ENCODE results near the gene NRM. TPM values are rescaled to one million over a fixed set of nuclear protein-coding genes. Genes with fewer than 3 reads are reported as not detected.

Gene NRM
- total RNA-seq, 4 donors from 2014 or later, result 2.3 to 9.0 (median 6.8) TPM

GRCh38 chr6:30655743-30656094 is 35.1 kb downstream of the NRM start:
- no peak for DNase-seq (ENCODE audit: low spot score in 2 of 2)
- Histone ChIP-seq H3K36me3 (peaks cover 100% of the 10 kb centered on the region), H3K4me3 (no peak overlapping the region), H3K4me1 (no peaks in the 10 kb centered on the region), H3K9me3 (no peaks in the 10 kb centered on the region), H3K27me3 (no peaks in the 10 kb centered on the region), H3K27ac (no peak overlapping the region)
- WGBS, result 97% methylated on average over 3 of the region's 3 CpGs
- TF ChIP-seq POLR2AphosphoS5 (IDR thresholded peaks at IDR 0.05) (no peak), POLR2A (IDR thresholded peaks at IDR 0.05) (no peak), EP300 (IDR thresholded peaks at IDR 0.05) (no peak), CTCF (IDR thresholded peaks at IDR 0.05) (no peak)

GRCh38 chr6:30654798-30655742 is 35.7 kb downstream of the NRM start:
- WGBS, result 91% methylated on average over 19 of the region's 19 CpGs
- Histone ChIP-seq H3K27ac (no peak overlapping the region), H3K9me3 (no peaks in the 10 kb centered on the region), H3K36me3 (peaks cover 98% of the 10 kb centered on the region), H3K4me1 (no peaks in the 10 kb centered on the region), H3K27me3 (no peaks in the 10 kb centered on the region), H3K4me3 (no peak overlapping the region)
- no peak for TF ChIP-seq CTCF (IDR thresholded peaks at IDR 0.05)
- no peak for TF ChIP-seq POLR2AphosphoS5 (IDR thresholded peaks at IDR 0.05)
- no peak for TF ChIP-seq POLR2A (IDR thresholded peaks at IDR 0.05)
- TF ChIP-seq EP300 (IDR thresholded peaks at IDR 0.05), result no peak
- DNase-seq (ENCODE audit: low spot score in 2 of 2), result no peak

GRCh38 chr6:30651143-30651542 is 39.6 kb downstream of the NRM start:
- no peak for DNase-seq (ENCODE audit: low spot score in 2 of 2)
- H3K36me3 ChIP-seq, result peaks cover 63% of the 10 kb centered on the region

GRCh38 chr6:30647242-30648116 is 43.3 kb downstream of the NRM start:
- peak overlapping the region; percentile 94 for H3K27ac ChIP-seq
- DNase-seq (ENCODE audit: low spot score in 2 of 2), result peak; percentile 81 to 86
- no peaks in the 10 kb centered on the region for H3K27me3 ChIP-seq
- H3K4me1 ChIP-seq, result peaks cover 22% of the 10 kb centered on the region
- H3K9me3 ChIP-seq, result no peaks in the 10 kb centered on the region
- H3K4me3 ChIP-seq, result peak overlapping the region; percentile 96
- peaks cover 44% of the 10 kb centered on the region for H3K36me3 ChIP-seq
- 0% methylated on average over 16 of the region's 78 CpGs for WGBS
- TF ChIP-seq POLR2AphosphoS5 (IDR thresholded peaks at IDR 0.05) (peak in 1 of 3 donors; percentile 16), POLR2A (IDR thresholded peaks at IDR 0.05) (peak in 1 of 2 donors; percentile 40), CTCF (IDR thresholded peaks at IDR 0.05) (no peak), EP300 (IDR thresholded peaks at IDR 0.05) (no peak)

More at GRCh38 chr6:30651143-30651542, 39.6 kb downstream of the NRM start:
- Histone ChIP-seq H3K4me3 (no peak overlapping the region), H3K27ac (no peak overlapping the region), H3K9me3 (no peaks in the 10 kb centered on the region), H3K4me1 (peaks cover 20% of the 10 kb centered on the region), H3K27me3 (no peaks in the 10 kb centered on the region)
- TF ChIP-seq POLR2A (IDR thresholded peaks at IDR 0.05), result no peak
- no peak for TF ChIP-seq POLR2AphosphoS5 (IDR thresholded peaks at IDR 0.05)
- TF ChIP-seq CTCF (IDR thresholded peaks at IDR 0.05), result no peak
- TF ChIP-seq EP300 (IDR thresholded peaks at IDR 0.05), result no peak
- 90% methylated on average over 12 of the region's 12 CpGs for WGBS

All from suprapubic skin (tissue), 4 donors.